Bronchial epithelial cell (primary cell): ENCODE data around the gene ZNF423. TPM values are rescaled to one million over a fixed set of nuclear protein-coding genes. Genes with fewer than 3 reads are reported as not detected.

Experiments
- DNase-seq: peaks from one replicate; pipeline ENCODE4 v3.0.0-alpha.2; 2010; ENCODE audit warnings: low read depth
- FAIRE-seq: peaks from 2 replicates; lab custom pipeline; 2011; peaks lifted over from hg19 to GRCh38; lab: Jason Lieb, UNC
- H3K27me3 ChIP-seq: 2 replicates; pipeline ENCODE4 v1.5.1; 2011; ENCODE audit warnings: low read length; ENCODE audit not compliant: control insufficient read depth, insufficient read depth
- H3K36me3 ChIP-seq: 2 replicates; pipeline ENCODE4 v1.5.1; 2011; ENCODE audit warnings: low read length; ENCODE audit not compliant: control insufficient read depth, insufficient read depth
- H3K4me3 ChIP-seq: 2 replicates; pipeline ENCODE4 v1.5.1; 2011; ENCODE audit warnings: mild to moderate bottlenecking, low read depth, low read length, control low read depth
- total RNA-seq: library from RNA; depleted of rRNA; stranded (reverse); fragments of >200 nt; gene quantifications from 2 replicates; pipeline ENCODE4 v1.2.1, GENCODE V29; 2014
- TF ChIP-seq, protein P1 (sequence below): IDR thresholded peaks from 2 replicates; pipeline ENCODE4 v1.5.1; 2011; ENCODE audit warnings: mild to moderate bottlenecking, moderate library complexity, low read length, control low read depth, inconsistent platforms; ENCODE audit not compliant: insufficient read depth, severe bottlenecking

Gene ZNF423
- total RNA-seq, 1 donor from 2014 or later = under 0.01 TPM

DNA sequence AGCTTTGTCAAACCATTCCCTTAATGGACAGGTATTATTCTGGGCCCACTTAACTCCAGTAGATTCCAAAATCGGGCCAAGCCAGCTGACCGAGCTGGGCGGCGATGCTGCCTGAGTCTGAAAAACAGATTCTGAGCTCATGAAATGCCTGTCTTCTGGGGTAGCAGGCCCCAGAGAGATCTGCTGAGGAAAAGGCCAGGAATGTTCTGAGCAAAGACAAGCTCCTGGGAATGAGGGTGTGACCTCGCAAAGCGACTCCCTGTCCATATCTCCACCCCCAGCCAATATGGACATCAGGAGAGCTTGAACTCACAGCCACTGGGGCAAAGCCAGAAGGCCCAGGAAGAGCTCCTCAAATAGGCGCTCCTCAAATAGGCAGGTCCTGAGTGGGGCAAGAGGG is 23.7 kb downstream of the ZNF423 start:
- no peaks in the 10 kb centered on the region for H3K36me3 ChIP-seq
- DNase-seq (no peak), FAIRE-seq (no peak)
- H3K27me3 ChIP-seq = no peaks in the 10 kb centered on the region
- TF ChIP-seq, protein P1, sequence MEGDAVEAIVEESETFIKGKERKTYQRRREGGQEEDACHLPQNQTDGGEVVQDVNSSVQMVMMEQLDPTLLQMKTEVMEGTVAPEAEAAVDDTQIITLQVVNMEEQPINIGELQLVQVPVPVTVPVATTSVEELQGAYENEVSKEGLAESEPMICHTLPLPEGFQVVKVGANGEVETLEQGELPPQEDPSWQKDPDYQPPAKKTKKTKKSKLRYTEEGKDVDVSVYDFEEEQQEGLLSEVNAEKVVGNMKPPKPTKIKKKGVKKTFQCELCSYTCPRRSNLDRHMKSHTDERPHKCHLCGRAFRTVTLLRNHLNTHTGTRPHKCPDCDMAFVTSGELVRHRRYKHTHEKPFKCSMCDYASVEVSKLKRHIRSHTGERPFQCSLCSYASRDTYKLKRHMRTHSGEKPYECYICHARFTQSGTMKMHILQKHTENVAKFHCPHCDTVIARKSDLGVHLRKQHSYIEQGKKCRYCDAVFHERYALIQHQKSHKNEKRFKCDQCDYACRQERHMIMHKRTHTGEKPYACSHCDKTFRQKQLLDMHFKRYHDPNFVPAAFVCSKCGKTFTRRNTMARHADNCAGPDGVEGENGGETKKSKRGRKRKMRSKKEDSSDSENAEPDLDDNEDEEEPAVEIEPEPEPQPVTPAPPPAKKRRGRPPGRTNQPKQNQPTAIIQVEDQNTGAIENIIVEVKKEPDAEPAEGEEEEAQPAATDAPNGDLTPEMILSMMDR = no peak
- no peak overlapping the region for H3K4me3 ChIP-seq

DNA sequence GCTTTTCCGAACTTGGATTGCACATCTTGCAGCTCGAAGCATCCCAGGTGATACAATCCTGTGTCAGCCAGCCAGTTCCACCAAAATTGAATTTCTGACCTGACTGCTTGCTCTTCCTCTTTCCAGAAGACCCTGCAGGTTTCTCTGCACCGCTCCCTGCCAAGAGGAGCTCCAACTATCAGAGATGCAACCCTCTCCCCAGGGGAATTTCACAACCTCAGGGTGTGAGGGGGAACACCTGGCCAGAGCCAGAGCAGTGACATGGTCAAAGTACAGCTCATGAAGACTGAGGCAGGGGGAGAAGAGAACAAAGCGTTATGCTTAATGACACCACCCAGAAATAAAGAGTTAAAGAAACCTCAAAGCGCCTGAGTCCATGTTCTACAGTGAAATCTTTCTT is 25.0 kb downstream of the ZNF423 start:
- Histone ChIP-seq H3K27me3 (no peaks in the 10 kb centered on the region), H3K36me3 (no peaks in the 10 kb centered on the region), H3K4me3 (no peak overlapping the region)
- TF ChIP-seq, protein P1 = no peak
- FAIRE-seq = no peak
- no peak for DNase-seq

DNA sequence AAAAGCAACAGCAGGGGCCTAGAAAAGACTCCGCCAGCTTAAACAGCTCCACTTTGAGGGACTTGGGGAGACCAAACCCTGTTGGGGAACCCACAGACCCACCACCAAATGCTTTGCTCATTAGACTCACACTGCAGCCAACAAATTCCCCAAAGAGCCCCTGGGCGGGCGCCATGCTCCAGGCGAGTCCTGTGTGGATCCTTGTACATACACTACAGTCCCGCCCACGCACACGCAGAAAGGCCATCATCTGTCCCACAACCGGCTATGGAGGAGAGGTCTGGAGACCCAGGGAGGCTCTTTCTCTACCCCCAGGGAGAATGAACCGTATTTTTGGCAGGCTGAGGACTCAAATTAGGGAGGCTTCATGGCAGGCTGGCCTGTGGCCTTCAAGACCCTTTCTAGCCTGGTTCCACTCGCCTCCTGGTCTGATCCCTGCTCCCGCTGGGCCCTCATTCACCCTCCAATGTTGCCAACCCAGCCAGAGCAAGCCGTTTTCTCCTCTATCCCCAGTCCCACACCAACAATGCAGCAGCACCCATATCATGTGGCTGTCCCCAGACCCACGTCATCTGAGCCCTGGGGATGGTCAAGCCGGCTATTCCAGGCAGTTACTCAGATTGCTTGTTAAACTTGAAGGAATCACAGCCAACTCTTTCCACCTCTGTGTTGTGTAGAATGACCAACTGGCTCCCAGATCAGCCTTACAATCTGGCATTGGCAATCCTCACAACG is 27.2 kb downstream of the ZNF423 start:
- H3K36me3 ChIP-seq = no peaks in the 10 kb centered on the region
- TF ChIP-seq, protein P1 = no peak
- no peaks in the 10 kb centered on the region for H3K27me3 ChIP-seq
- FAIRE-seq (no peak), DNase-seq (no peak)
- no peak overlapping the region for H3K4me3 ChIP-seq

DNA sequence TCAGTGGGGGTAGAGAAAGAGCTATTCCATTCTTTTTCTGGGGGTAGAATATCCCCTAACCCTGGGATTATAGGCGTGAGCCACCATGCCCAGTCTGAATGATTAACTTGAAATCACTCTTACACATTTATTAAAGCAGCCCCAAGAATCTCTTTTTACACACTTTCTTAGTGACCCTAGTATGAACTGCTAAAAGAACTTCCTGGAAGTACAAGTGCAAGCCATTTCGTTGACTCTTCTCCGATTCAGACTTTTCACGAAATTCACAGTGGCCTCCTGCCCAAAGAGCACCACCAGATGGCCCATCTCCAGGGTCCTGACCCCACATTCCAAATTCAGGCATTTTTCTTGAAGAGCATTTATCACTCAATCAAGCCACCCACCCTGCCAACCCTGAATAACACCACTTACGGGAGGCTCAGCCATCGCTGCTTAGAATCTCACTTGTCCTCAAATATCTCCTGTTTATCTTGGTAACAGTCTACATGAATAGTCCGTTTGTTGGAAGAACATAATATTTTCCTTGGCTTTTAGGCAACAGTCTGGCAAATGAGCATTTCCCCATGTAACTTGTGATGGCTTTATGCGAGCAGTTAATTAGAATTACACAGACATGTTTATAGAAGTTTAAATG is 28.0 kb downstream of the ZNF423 start:
- DNase-seq (no peak), FAIRE-seq (no peak)
- Histone ChIP-seq H3K36me3 (no peaks in the 10 kb centered on the region), H3K4me3 (no peak overlapping the region), H3K27me3 (no peaks in the 10 kb centered on the region)
- TF ChIP-seq, protein P1 = no peak

DNA sequence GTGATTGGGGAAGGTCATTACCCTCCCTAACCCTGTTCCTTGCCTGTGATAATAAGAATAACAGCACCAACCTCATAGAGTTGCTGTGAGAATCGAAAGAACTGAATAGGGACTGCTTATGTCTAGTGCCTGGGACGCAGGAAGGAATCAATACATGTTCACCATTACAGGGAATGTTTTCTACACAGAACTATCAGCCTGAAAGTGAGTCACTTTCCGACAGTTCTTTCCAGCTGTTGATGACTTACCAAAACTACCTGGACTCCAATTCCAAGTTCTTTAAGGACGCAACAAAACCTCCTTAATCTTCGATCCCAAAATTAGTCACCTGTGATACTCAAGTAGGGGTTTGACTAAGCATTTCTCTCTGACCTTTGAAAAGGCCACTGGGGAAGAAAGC is 29.4 kb downstream of the ZNF423 start:
- FAIRE-seq (no peak), DNase-seq (no peak)
- Histone ChIP-seq H3K36me3 (no peaks in the 10 kb centered on the region), H3K4me3 (no peak overlapping the region), H3K27me3 (no peaks in the 10 kb centered on the region)
- TF ChIP-seq, protein P1 = no peak

DNA sequence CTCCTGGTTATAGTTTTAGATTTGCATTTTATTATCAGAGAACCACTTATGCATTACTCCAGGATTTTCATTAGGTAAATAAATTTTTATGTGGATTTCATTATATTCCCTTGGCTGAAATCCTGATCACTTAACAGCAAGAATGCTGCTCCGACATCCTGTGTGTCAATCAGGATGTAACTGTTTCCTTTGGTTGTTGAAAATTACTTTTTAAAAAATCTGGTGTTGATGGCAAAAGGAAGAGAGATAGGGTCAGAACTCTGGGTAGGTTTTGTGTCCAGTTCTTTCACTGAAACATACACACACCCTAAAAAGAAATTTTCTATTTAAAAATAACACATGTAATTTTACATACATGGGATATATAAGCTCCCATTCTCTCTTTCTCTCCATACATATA is 30.9 kb downstream of the ZNF423 start:
- TF ChIP-seq, protein P1 = no peak
- no peaks in the 10 kb centered on the region for H3K36me3 ChIP-seq
- DNase-seq (no peak), FAIRE-seq (no peak)
- H3K4me3 ChIP-seq = no peak overlapping the region
- H3K27me3 ChIP-seq = no peaks in the 10 kb centered on the region
